Iris pigment epithelial cell (primary cell): ENCODE results near the gene PNMA1.

Source experiments
- DNase-seq: peaks from one replicate; pipeline ENCODE4 v3.0.0-alpha.2; 2011; ENCODE audit warnings: low read depth

The PNMA1 gene

GRCh38 chr14:73666583-73666982, 47.6 kb downstream of the PNMA1 start:
- no peak for DNase-seq

DNA sequence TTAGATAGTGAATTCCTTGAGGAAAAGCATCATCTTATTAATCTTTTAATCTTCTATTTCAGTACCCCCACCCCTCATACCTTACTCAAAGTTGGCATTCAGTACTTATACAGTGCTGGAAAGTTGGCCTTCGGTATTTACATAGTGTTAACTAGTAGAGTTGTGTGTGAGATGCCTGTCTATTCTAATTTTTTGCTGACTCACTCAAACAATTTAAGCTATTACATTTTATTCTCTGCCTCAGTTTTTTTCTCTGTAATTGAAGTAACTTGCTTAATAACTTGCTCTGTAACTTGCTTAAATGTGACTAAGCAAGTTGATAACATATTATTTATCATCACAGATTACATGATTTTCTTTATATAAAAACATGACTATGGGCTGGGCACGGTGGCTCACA, 49.1 kb downstream of the PNMA1 start:
- DNase-seq, result no peak

DNA sequence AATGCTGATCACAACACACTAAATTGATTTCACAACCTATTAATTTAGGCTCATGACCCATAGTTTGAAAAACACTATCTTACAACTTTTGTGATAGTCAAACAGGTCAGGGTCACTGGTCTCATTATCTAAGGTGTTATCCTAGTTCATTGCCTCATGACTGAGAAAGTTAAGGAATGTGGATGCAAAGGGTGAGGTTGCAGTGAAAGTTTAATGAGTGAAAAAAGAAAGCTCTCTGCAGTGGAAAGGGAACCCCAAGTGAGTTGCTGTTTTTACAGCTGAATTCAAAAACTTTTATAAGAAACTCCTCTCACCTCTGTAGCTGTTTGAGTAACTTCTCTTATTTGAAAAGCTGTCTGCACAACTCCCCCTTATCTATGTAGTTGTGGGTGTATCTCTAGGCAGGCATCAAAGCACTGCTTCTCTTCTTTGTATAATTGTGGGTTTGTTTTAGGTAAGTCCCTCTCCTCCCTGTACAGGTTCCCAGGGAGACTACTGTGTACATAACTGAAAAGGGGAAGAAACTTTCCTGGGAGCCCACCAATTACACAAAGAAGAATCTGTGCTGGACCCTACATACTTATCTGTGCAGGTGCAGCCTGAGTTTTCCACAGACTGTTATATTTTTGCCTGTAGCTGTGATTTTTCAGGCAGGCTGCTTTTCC, 50.5 kb downstream of the PNMA1 start:
- DNase-seq, result no peak

DNA sequence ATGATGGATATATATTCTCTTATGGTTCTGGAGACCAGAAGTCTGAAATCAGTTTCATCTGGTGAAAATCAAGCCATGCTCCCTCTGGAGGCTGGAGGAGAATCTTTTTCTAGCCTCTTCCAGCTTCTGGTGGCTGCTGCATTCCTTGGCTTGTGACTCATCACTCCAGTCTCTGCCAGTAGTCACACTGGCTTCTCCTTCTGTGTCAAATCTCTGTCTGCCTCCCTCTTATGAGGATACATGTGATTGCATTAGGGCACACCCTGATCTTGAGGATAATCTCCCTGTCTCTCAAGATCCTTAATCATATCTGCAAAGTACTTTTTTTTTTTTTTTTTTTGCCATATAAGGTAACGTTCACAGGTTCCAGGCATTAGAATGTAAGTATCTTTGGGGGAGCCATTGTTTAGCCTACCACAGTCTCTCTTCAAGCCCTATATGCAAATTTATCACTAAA, 51.7 kb downstream of the PNMA1 start:
- DNase-seq, result peak; percentile 95

GRCh38 chr14:73661872-73662271, 52.3 kb downstream of the PNMA1 start:
- no peak for DNase-seq
